GM18519 (cell line): ENCODE data around the gene PTPN9.
"Not testable (repeated sequence)": the region's sequence is repeated elsewhere in the genome, so short reads cannot be mapped to it uniquely, and the experiment has no call there.

ENCODE experiments used
- ATAC-seq: cut with Tn5 transposase; IDR thresholded peaks from one replicate; pipeline ENCODE4 v1.9.1; 2021; ENCODE audit warnings: mild to moderate bottlenecking, moderate library complexity; ENCODE audit not compliant: unreplicated experiment, low FRiP score

The PTPN9 gene

GRCh38 chr15:75533945-75534344 is 45.2 kb downstream of the PTPN9 start:
- no peak for ATAC-seq

GRCh38 chr15:75532413-75533250 is 46.5 kb downstream of the PTPN9 start:
- ATAC-seq = no peak

GRCh38 chr15:75531041-75531450 is 48.1 kb downstream of the PTPN9 start:
- no peak for ATAC-seq

GRCh38 chr15:75530169-75530568 is 48.9 kb downstream of the PTPN9 start:
- ATAC-seq = no peak

- ATAC-seq = not testable (repeated sequence)
These were observed 53.4 kb downstream of the PTPN9 start for GRCh38 chr15:75525756-75526155.

GRCh38 chr15:75523011-75523410 is 56.1 kb downstream of the PTPN9 start:
- ATAC-seq = no peak

GRCh38 chr15:75517233-75517632 is 61.9 kb downstream of the PTPN9 start:
- no peak for ATAC-seq

GRCh38 chr15:75508840-75509532 is 70.1 kb downstream of the PTPN9 start:
- no peak for ATAC-seq

- no peak for ATAC-seq
These were observed 76.8 kb downstream of the PTPN9 start for GRCh38 chr15:75502360-75502759.

GRCh38 chr15:75493732-75494131 is 85.4 kb downstream of the PTPN9 start:
- ATAC-seq = no peak

- no peak for ATAC-seq
These were observed 95.2 kb downstream of the PTPN9 start for GRCh38 chr15:75483961-75484360.

- ATAC-seq = not testable (repeated sequence)
These were observed 95.6 kb downstream of the PTPN9 start for GRCh38 chr15:75483556-75483955.

- ATAC-seq = no peak
These were observed 96.0 kb downstream of the PTPN9 start for GRCh38 chr15:75483106-75483505.

- not testable (repeated sequence) for ATAC-seq
These were observed 98.7 kb downstream of the PTPN9 start for GRCh38 chr15:75480463-75480862.

- ATAC-seq = no peak
These were observed 99.4 kb downstream of the PTPN9 start for GRCh38 chr15:75479670-75480069.

GRCh38 chr15:75477094-75477493 is 102.0 kb downstream of the PTPN9 start:
- ATAC-seq = not testable (repeated sequence)

GRCh38 chr15:75468913-75469598 is 110.1 kb downstream of the PTPN9 start:
- ATAC-seq = no peak

- no peak for ATAC-seq
These were observed 118.5 kb downstream of the PTPN9 start for GRCh38 chr15:75460646-75461045.

GRCh38 chr15:75459581-75459980 is 119.5 kb downstream of the PTPN9 start:
- ATAC-seq = no peak

- ATAC-seq = no peak
These were observed 122.4 kb downstream of the PTPN9 start for GRCh38 chr15:75456710-75457109.

- ATAC-seq = no peak
These were observed 123.1 kb downstream of the PTPN9 start for GRCh38 chr15:75455982-75456531.
